ENCODE data around the gene UBE2J2. TPM values are rescaled to one million over a fixed set of nuclear protein-coding genes. Genes with fewer than 3 reads are reported as not detected.

The UBE2J2 gene
- total RNA-seq, 1 donor: 51.4 TPM

- H3K4me3 ChIP-seq (ENCODE audit: low read depth, low read length): no peak overlapping the region
- DNase-seq (ENCODE audit: low read depth): no peak
- no peak for TF ChIP-seq CTCF (IDR thresholded peaks at IDR 0.05; ENCODE audit: insufficient read depth, low read depth, low read length)
Observed at GRCh38 chr1:1284221-1285101, 10.8 kb upstream of the UBE2J2 start.

GRCh38 chr1:1283821-1284220, 10.2 kb upstream of the UBE2J2 start:
- no peak overlapping the region for H3K4me3 ChIP-seq (ENCODE audit: low read depth, low read length)
- no peak for TF ChIP-seq CTCF (IDR thresholded peaks at IDR 0.05; ENCODE audit: insufficient read depth, low read depth, low read length)
- no peak for DNase-seq (ENCODE audit: low read depth)

- DNase-seq (ENCODE audit: low read depth): no peak
- H3K4me3 ChIP-seq (ENCODE audit: low read depth, low read length): no peak overlapping the region
- no peak for TF ChIP-seq CTCF (IDR thresholded peaks at IDR 0.05; ENCODE audit: insufficient read depth, low read depth, low read length)
Observed at GRCh38 chr1:1282998-1283397, 9.3 kb upstream of the UBE2J2 start.

GRCh38 chr1:1281533-1282321, 8.1 kb upstream of the UBE2J2 start:
- no peak for DNase-seq (ENCODE audit: low read depth)
- TF ChIP-seq CTCF (IDR thresholded peaks at IDR 0.05; ENCODE audit: insufficient read depth, low read depth, low read length): no peak

GRCh38 chr1:1280782-1281481, 7.3 kb upstream of the UBE2J2 start:
- H3K4me3 ChIP-seq (ENCODE audit: low read depth, low read length): no peak overlapping the region
- no peak for TF ChIP-seq CTCF (IDR thresholded peaks at IDR 0.05; ENCODE audit: insufficient read depth, low read depth, low read length)
- DNase-seq (ENCODE audit: low read depth): no peak

More at GRCh38 chr1:1281533-1282321, 8.1 kb upstream of the UBE2J2 start:
- no peak overlapping the region for H3K4me3 ChIP-seq (ENCODE audit: low read depth, low read length)

- no peak overlapping the region for H3K4me3 ChIP-seq (ENCODE audit: low read depth, low read length)
- TF ChIP-seq CTCF (IDR thresholded peaks at IDR 0.05; ENCODE audit: insufficient read depth, low read depth, low read length): no peak
- no peak for DNase-seq (ENCODE audit: low read depth)
Observed at GRCh38 chr1:1279028-1279427, 5.4 kb upstream of the UBE2J2 start.
